ENCODE results near the gene RACGAP1. TPM values are rescaled to one million over a fixed set of nuclear protein-coding genes. Genes with fewer than 3 reads are reported as not detected.

RACGAP1 gene
- total and polyA plus RNA-seq, 2 donors (not counting 1 experiment from before 2014, with no cell fraction given): 4.1 to 14.2 TPM

GRCh38 chr12:50053583-50053982, 28.3 kb upstream of the RACGAP1 start:
- peaks cover 22 to 27% of the 10 kb centered on the region in 2 donors for H3K4me1 ChIP-seq (ENCODE audit: control insufficient read depth in 2 of 2, insufficient read depth in 2 of 2, low read length in 2 of 2)
- 33% methylated on average over 1 of the region's 1 CpG for WGBS (ENCODE audit: insufficient coverage)

GRCh38 chr12:50052964-50053363, 27.7 kb upstream of the RACGAP1 start:
- 96% methylated on average over 7 of the region's 7 CpGs for WGBS (ENCODE audit: insufficient coverage)
- H3K27me3 Mint-ChIP-seq: peaks cover 58% of the 10 kb centered on the region
- intact Hi-C loops (cut with micrococcal nuclease): no loop called here
- H3K4me2 ChIP-seq (replicated peaks; ENCODE audit: low read depth, low read length, poor library complexity, severe bottlenecking): no peak overlapping the region
- no peaks in the 10 kb centered on the region for H4K20me1 ChIP-seq (ENCODE audit: control insufficient read depth, insufficient read depth, low read length, poor library complexity, severe bottlenecking)
- ChIA-PET CTCF (interaction anchor here (0.6 to 4.8 kb wide), 3 partner anchors 15 to 123 kb away, joined by 3 to 90 read pairs (median 22); no protein-coding TSS in a partner anchor), POLR2A (no interaction called here)
- H3K9me3 Mint-ChIP-seq (ENCODE audit: insufficient read depth): no peaks in the 10 kb centered on the region
- ATAC-seq (ENCODE audit: low read depth) (no peak), DNase-seq (no peak)
- H3K79me2 ChIP-seq (ENCODE audit: control insufficient read depth, insufficient read depth, low read length): no peaks in the 10 kb centered on the region
- no peaks in the 10 kb centered on the region for H3K36me3 ChIP-seq (replicated peaks in 1 of 2; ENCODE audit: control extremely low read depth in 1 of 2, control insufficient read depth in 1 of 2, extremely low read depth in 1 of 2, insufficient read depth in 2 of 2, low read length in 1 of 2)
- H3K27ac Mint-ChIP-seq: no peak overlapping the region
- no peaks in the 10 kb centered on the region for H3K9me3 ChIP-seq (ENCODE audit: control extremely low read depth in 1 of 3, control insufficient read depth in 2 of 3, insufficient read depth in 1 of 3, low read length in 2 of 3)
- TF ChIP-seq EZH2 (IDR thresholded peaks at IDR 0.05; ENCODE audit: borderline replicate concordance, insufficient read depth, low read depth, low read length, poor library complexity, severe bottlenecking) (no peak), CTCF (IDR thresholded peaks at IDR 0.05) (no peak)
- no peak overlapping the region for H3K9ac ChIP-seq (ENCODE audit: low read length)
- no peak overlapping the region for H2AFZ ChIP-seq (ENCODE audit: insufficient read depth, low read depth, low read length, poor library complexity, severe bottlenecking)
- H3K27me3 ChIP-seq (replicated peaks in 1 of 4; ENCODE audit: control extremely low read depth in 1 of 4, control insufficient read depth in 3 of 4, insufficient read depth in 4 of 4, low read length in 3 of 4): peaks cover 0 to 51% (median 32%) of the 10 kb centered on the region in 4 experiments
- H3K4me1 Mint-ChIP-seq: peaks cover 20% of the 10 kb centered on the region
- H3K27ac ChIP-seq (ENCODE audit: low read length in 2 of 2): no peak overlapping the region
- H3K4me3 Mint-ChIP-seq: no peak overlapping the region
- peaks cover 21 to 24% of the 10 kb centered on the region in 2 donors for H3K4me1 ChIP-seq (ENCODE audit: control insufficient read depth in 2 of 2, insufficient read depth in 2 of 2, low read length in 2 of 2)
- no peak overlapping the region for H3K4me3 ChIP-seq (ENCODE audit: control extremely low read depth in 1 of 5, extremely low read depth in 1 of 5, insufficient read depth in 1 of 5, low read depth in 2 of 5, low read length in 4 of 5)

More at GRCh38 chr12:50053583-50053982, 28.3 kb upstream of the RACGAP1 start:
- intact Hi-C loops (cut with micrococcal nuclease): no loop called here
- Mint-ChIP-seq H3K27ac (no peak overlapping the region), H3K4me1 (peaks cover 20% of the 10 kb centered on the region), H3K27me3 (peaks cover 61% of the 10 kb centered on the region), H3K4me3 (no peak overlapping the region), H3K9me3 (ENCODE audit: insufficient read depth) (no peaks in the 10 kb centered on the region)
- Histone ChIP-seq H3K27ac (ENCODE audit: low read length in 2 of 2) (no peak overlapping the region), H3K36me3 (replicated peaks in 1 of 2; ENCODE audit: control extremely low read depth in 1 of 2, control insufficient read depth in 1 of 2, extremely low read depth in 1 of 2, insufficient read depth in 2 of 2, low read length in 1 of 2) (no peaks in the 10 kb centered on the region), H3K4me2 (replicated peaks; ENCODE audit: low read depth, low read length, poor library complexity, severe bottlenecking) (no peak overlapping the region), H3K27me3 (replicated peaks in 1 of 4; ENCODE audit: control extremely low read depth in 1 of 4, control insufficient read depth in 3 of 4, insufficient read depth in 4 of 4, low read length in 3 of 4) (peaks cover 0 to 57% (median 37%) of the 10 kb centered on the region in 4 experiments), H3K4me3 (ENCODE audit: control extremely low read depth in 1 of 5, extremely low read depth in 1 of 5, insufficient read depth in 1 of 5, low read depth in 2 of 5, low read length in 4 of 5) (no peak overlapping the region), H3K9me3 (ENCODE audit: control extremely low read depth in 1 of 3, control insufficient read depth in 2 of 3, insufficient read depth in 1 of 3, low read length in 2 of 3) (peaks cover 0 to under 1% (median 0%) of the 10 kb centered on the region in 3 donors), H3K79me2 (ENCODE audit: control insufficient read depth, insufficient read depth, low read length) (no peaks in the 10 kb centered on the region), H3K9ac (ENCODE audit: low read length) (no peak overlapping the region), H4K20me1 (ENCODE audit: control insufficient read depth, insufficient read depth, low read length, poor library complexity, severe bottlenecking) (no peaks in the 10 kb centered on the region), H2AFZ (ENCODE audit: insufficient read depth, low read depth, low read length, poor library complexity, severe bottlenecking) (no peak overlapping the region)
- ChIA-PET POLR2A (no interaction called here), CTCF (interaction anchor here (4.5 to 4.8 kb wide), 2 partner anchors 15 to 85 kb away, joined by 22 to 90 read pairs; no protein-coding TSS in a partner anchor)
- ATAC-seq (ENCODE audit: low read depth) (no peak), DNase-seq (no peak)
- TF ChIP-seq CTCF (IDR thresholded peaks at IDR 0.05) (no peak), EZH2 (IDR thresholded peaks at IDR 0.05; ENCODE audit: borderline replicate concordance, insufficient read depth, low read depth, low read length, poor library complexity, severe bottlenecking) (no peak)

Measured in B cell (primary cell).